Activated CD4-positive, alpha-beta T cell treated with anti-CD3 and anti-CD28 coated beads, Interleukin-2, amount 10 ng/mL, durations not matched to agents 7 days and 5 days (primary cell): ENCODE results near the gene FGGY. TPM values are rescaled to one million over a fixed set of nuclear protein-coding genes. Genes with fewer than 3 reads are reported as not detected.
"Not testable (repeated sequence)": the region's sequence is repeated elsewhere in the genome, so short reads cannot be mapped to it uniquely, and the experiment has no call there.

Source experiments
- CTCF ChIA-PET: fragments of 350-600 bp; sonication (Branson Sonifier 250); formaldehyde crosslinking; loops from one replicate; lab custom pipeline; 2021; ENCODE audit warnings: antibody characterized with exemption; lab: Charles Lee
- POLR2A ChIA-PET: fragments of 350-600 bp; sonication (Branson Sonifier 250); formaldehyde crosslinking; loops from one replicate; lab custom pipeline; 2021; ENCODE audit warnings: antibody characterized with exemption; lab: Charles Lee
- DNase-seq: peaks from one replicate; pipeline ENCODE4 v3.0.0-alpha.2; 2020
- H3K27ac Mint-ChIP-seq: one replicate; pipeline ENCODE4 v1.8.0; 2021; ENCODE audit warnings: mild to moderate bottlenecking, moderate library complexity, mixed read lengths
- H3K27me3 Mint-ChIP-seq: one replicate; pipeline ENCODE4 v1.8.0; 2021; ENCODE audit warnings: mixed read lengths
- H3K36me3 Mint-ChIP-seq: one replicate; pipeline ENCODE4 v1.8.0; 2021; ENCODE audit warnings: low read depth, mixed read lengths
- H3K4me1 Mint-ChIP-seq: one replicate; pipeline ENCODE4 v1.8.0; 2021; ENCODE audit warnings: mixed read lengths
- H3K4me3 Mint-ChIP-seq: one replicate; pipeline ENCODE4 v1.8.0; 2021; ENCODE audit warnings: mild to moderate bottlenecking, moderate library complexity, mixed read lengths
- H3K9me3 Mint-ChIP-seq: one replicate; pipeline ENCODE4 v1.8.0; 2021; ENCODE audit warnings: mixed read lengths
- total RNA-seq, 2 experiments: library from RNA; stranded (reverse); gene quantifications; one replicate each; pipeline ENCODE4 v1.2.3, GENCODE V29; 2021

FGGY gene
- total RNA-seq, 2 experiments from 2014 or later, result 3.3 to 5.5 TPM

DNA sequence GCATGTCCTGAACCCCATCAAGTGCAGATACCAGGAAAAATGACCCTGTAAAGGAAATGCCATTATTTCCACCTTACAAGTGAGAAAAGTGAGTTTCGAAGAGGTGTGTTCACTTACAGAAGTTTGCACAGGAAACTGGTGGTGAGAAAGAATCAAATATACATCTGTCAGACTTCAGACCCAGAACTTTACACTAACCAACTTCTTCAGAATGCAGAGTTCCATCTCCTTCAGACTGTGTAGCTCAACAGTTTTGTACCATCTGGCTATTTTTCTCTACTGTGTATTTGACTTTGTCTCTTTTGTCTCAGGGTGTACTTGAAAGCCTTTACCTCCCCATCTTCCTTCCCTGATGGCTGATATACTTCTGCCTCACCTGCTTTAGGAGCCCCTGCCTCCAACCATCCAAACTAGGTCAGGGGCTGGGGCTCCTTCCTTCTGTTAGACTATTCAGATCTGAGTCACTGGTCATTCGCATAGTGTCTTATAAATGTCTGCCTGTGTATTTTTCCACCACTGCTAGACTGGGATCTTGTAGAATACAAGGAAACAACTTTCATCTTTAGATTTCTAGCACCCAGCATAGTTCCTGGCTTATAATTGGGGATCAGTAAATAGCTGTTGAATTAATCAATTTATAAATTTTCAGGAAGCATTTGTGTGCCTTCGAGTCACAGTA lies 247.9 kb downstream of the FGGY start:
- Mint-ChIP-seq H3K4me1 (peaks cover 10% of the 10 kb centered on the region), H3K4me3 (no peak overlapping the region), H3K36me3 (no peaks in the 10 kb centered on the region), H3K27me3 (no peaks in the 10 kb centered on the region), H3K27ac (no peak overlapping the region), H3K9me3 (no peaks in the 10 kb centered on the region)
- CTCF ChIA-PET, result no interaction called here
- POLR2A ChIA-PET, result no interaction called here
- DNase-seq, result no peak

DNA sequence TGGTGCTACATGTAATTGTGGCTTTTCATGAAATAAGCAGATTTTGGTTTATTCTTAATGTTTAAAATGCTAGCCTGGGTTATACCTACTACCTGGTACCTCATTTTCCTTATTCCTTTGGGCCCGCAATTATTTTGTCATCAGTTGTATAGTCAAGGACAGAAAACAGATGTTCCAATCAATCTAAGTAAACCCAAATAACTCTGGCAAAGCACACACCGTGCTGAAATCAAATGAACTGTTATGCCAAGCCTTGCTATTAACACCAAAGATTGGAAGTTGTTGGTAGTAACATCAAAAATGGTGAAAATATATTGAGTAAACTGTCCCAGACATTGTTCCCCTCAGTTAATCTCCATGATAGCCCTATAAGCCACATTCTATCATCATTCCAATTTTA lies 248.9 kb downstream of the FGGY start:
- ChIA-PET POLR2A (no interaction called here), CTCF (no interaction called here)
- H3K9me3 Mint-ChIP-seq, result no peaks in the 10 kb centered on the region
- H3K36me3 Mint-ChIP-seq, result no peaks in the 10 kb centered on the region
- no peaks in the 10 kb centered on the region for H3K27me3 Mint-ChIP-seq
- H3K4me1 Mint-ChIP-seq, result peaks cover 10% of the 10 kb centered on the region
- DNase-seq, result no peak
- no peak overlapping the region for H3K4me3 Mint-ChIP-seq
- no peak overlapping the region for H3K27ac Mint-ChIP-seq

DNA sequence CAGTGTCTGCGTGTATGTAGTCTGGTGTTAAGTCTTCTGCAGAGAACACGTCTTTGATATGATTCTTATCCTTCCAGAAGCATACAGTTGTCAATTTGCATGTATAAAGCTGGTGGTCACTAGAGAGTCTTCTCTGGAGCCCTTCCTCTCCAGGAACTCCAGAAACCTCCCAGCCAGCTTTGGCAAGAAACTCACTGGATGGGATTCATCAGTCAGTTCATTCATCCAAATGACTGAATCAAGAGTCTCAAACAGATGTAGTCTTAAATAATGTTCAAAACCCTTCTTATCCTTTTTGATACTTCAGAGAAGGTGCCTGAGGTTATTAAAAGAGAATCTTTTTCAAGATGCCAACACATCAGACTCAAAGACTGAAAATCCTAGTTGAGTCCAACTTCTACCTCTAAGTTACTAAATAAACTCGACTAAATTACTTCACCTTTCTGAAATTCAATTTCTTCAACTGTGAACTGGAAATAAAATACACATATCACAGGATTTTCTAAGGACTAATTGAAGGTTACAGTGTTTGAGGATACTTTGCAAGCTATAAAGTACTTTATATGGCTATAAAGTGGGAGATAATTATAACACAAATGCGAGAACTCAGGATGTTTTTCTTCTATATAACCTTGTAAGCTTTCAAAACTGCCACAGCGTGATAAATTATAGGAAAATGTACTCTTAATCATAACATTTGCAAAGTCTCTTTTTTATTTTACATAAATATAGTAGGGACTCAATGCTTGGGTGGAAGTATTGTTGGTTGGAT lies 252.4 kb downstream of the FGGY start:
- POLR2A ChIA-PET, result no interaction called here
- Mint-ChIP-seq H3K4me3 (no peak overlapping the region), H3K27me3 (no peaks in the 10 kb centered on the region), H3K36me3 (no peaks in the 10 kb centered on the region), H3K9me3 (no peaks in the 10 kb centered on the region), H3K4me1 (peaks cover 7% of the 10 kb centered on the region), H3K27ac (no peak overlapping the region)
- no peak for DNase-seq
- CTCF ChIA-PET, result no interaction called here

DNA sequence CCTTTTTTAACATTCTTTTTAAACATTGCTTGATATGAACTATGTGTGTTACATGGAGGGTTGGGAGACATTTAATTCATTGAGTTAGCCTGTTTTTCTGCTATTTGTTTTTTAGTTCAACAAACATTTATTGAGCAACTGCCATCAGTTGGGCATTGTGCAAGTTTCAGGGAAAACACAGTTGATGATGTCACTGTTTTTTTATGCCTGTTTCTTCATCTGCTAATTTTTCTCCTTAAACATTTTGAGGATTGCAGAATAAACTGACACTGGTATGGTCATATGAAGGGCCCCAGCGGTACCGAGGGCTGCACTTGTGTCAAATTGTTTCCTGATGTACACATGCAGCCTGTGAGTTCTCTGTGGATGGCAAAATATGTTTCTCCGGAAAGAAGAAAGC lies 253.0 kb downstream of the FGGY start:
- no peaks in the 10 kb centered on the region for H3K9me3 Mint-ChIP-seq
- POLR2A ChIA-PET, result no interaction called here
- DNase-seq, result no peak
- H3K27ac Mint-ChIP-seq, result no peak overlapping the region
- H3K4me3 Mint-ChIP-seq, result no peak overlapping the region
- CTCF ChIA-PET, result no interaction called here
- H3K4me1 Mint-ChIP-seq, result peaks cover under 1% of the 10 kb centered on the region
- no peaks in the 10 kb centered on the region for H3K36me3 Mint-ChIP-seq
- no peaks in the 10 kb centered on the region for H3K27me3 Mint-ChIP-seq

DNA sequence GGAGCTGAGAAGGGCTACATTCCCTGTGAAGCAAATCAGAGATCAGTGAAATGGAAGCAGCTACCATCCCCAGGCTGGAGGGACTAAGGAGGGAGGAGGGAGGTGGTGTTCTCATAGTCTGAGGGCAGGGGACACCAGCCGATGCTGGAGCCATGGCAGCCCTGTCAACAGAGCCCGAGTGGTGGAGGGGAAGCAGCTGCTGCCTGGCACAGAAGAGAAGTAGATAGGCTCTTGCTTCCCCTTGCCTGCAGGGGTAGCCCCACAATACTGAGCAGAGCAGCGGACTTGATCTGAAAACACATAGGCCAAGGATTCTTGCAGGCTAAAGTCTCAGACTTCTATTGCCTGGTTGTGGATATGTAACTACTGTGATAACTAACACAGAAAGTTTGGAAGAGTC lies 255.1 kb downstream of the FGGY start:
- H3K27me3 Mint-ChIP-seq, result no peaks in the 10 kb centered on the region
- no peak overlapping the region for H3K4me3 Mint-ChIP-seq
- H3K27ac Mint-ChIP-seq, result no peak overlapping the region
- H3K9me3 Mint-ChIP-seq, result no peaks in the 10 kb centered on the region
- no peaks in the 10 kb centered on the region for H3K36me3 Mint-ChIP-seq
- H3K4me1 Mint-ChIP-seq, result no peaks in the 10 kb centered on the region
- CTCF ChIA-PET, result interaction anchor here (0.8 to 1.5 kb wide), 3 partner anchors 13 to 29 kb away, joined by 3 to 5 read pairs (median 3); no protein-coding TSS in a partner anchor
- no peak for DNase-seq
- POLR2A ChIA-PET, result no interaction called here

DNA sequence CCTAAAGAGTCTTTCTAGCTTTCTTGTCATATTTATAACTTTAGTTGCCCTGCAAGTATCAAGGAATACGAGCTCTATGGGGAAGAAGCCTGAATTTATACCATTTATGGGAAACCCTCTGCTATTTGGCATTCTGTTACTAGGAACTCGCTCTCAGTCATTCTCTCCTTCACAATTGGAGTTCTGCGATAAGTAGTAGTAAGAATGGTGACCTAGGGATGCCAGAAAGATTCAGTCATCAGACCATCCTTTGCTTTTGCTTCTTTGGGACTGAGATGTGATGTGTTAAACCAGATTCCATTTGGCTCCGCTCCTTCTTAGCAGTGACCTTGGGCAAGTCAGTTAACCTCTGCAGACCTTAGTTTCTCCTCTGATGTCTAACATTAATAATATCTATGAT lies 256.5 kb downstream of the FGGY start:
- ChIA-PET CTCF (interaction anchor here (0.9 to 1.2 kb wide), 2 partner anchors 11 to 64 kb away, joined by 3 to 4 read pairs; no protein-coding TSS in a partner anchor), POLR2A (no interaction called here)
- no peak overlapping the region for H3K27ac Mint-ChIP-seq
- no peak for DNase-seq
- peaks cover 2% of the 10 kb centered on the region for H3K36me3 Mint-ChIP-seq
- H3K4me3 Mint-ChIP-seq, result no peak overlapping the region
- no peaks in the 10 kb centered on the region for H3K27me3 Mint-ChIP-seq
- H3K4me1 Mint-ChIP-seq, result no peaks in the 10 kb centered on the region
- peaks cover 10% of the 10 kb centered on the region for H3K9me3 Mint-ChIP-seq

DNA sequence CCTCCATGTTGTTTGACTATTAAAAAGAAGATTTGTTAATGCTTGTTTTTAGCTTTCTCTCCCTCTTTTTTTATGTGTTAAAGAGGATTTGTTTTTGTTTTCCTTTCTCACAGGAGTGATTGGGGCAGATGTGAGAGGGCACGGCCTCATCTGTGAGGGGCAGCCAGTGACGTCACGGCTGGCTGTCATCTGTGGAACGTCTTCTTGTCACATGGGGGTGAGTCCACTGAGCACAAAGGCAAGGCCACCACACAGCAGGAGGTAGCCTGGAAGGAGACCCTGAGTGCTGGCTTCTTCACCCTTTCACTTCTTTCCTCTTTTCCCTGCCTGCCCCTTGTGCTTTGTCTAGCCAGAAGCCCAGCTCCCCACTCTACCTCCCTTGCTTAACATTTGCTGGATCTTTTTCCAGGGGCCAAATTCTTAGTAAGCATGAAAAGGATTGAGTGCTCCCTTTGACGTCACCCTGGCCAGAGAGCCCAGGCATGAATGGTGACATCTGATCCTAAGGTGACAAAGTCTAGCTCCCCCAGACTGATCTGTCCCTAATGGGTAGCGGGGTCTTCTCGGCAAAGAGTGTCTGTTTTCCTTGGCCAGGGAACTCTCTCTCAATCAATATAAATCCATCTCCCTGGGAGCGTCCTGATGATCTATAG lies 257.2 kb downstream of the FGGY start:
- Mint-ChIP-seq H3K27me3 (no peaks in the 10 kb centered on the region), H3K9me3 (peaks cover 15% of the 10 kb centered on the region), H3K4me3 (no peak overlapping the region), H3K27ac (no peak overlapping the region), H3K4me1 (no peaks in the 10 kb centered on the region), H3K36me3 (peaks cover 3% of the 10 kb centered on the region)
- ChIA-PET POLR2A (no interaction called here), CTCF (no interaction called here)
- DNase-seq, result no peak

DNA sequence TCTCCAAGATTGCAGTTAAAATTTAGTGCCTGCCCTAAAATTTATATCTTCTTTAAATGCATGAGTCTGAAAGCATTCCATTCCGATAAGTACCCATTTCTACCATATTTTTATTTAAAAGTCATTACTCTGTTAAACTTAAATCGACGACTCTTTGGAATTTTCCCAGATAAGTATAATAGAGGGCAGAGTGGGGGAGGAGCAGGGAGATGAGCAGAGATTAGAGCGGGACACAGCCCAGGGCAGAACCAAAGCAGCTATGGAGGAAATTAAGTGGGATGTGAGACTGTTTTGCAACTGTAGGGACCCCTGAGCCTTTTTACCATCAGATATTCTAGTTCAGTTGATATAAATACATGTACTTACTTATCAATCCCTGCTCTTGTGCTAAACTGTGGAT lies 257.9 kb downstream of the FGGY start:
- no peak for DNase-seq
- H3K4me1 Mint-ChIP-seq, result no peaks in the 10 kb centered on the region
- H3K9me3 Mint-ChIP-seq, result peaks cover 15% of the 10 kb centered on the region
- no peak overlapping the region for H3K27ac Mint-ChIP-seq
- no peaks in the 10 kb centered on the region for H3K27me3 Mint-ChIP-seq
- CTCF ChIA-PET, result no interaction called here
- H3K36me3 Mint-ChIP-seq, result peaks cover 3% of the 10 kb centered on the region
- H3K4me3 Mint-ChIP-seq, result no peak overlapping the region
- POLR2A ChIA-PET, result no interaction called here

DNA sequence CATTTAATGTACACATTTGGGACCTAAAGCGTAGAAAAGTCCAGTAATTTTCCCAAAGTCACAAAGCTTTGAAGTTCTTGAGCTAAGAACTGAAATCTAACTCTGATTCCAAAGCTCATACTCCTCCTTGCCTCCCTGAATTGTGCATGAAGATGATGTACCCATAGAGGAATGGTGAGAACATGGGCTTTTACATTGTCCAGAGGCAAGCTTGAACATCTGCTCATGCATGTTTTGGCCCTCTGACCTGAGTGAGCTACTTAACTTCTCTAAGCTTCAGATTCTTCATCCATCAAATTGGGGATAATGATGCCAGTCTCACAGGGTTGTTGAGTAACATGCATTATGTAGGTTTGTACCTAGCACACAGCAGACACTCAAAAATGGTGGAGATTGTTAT lies 259.5 kb downstream of the FGGY start:
- POLR2A ChIA-PET, result no interaction called here
- H3K27ac Mint-ChIP-seq, result no peak overlapping the region
- DNase-seq, result no peak
- no peaks in the 10 kb centered on the region for H3K27me3 Mint-ChIP-seq
- peaks cover 9% of the 10 kb centered on the region for H3K4me1 Mint-ChIP-seq
- CTCF ChIA-PET, result no interaction called here
- no peak overlapping the region for H3K4me3 Mint-ChIP-seq
- peaks cover 18% of the 10 kb centered on the region for H3K9me3 Mint-ChIP-seq
- H3K36me3 Mint-ChIP-seq, result peaks cover 3% of the 10 kb centered on the region

DNA sequence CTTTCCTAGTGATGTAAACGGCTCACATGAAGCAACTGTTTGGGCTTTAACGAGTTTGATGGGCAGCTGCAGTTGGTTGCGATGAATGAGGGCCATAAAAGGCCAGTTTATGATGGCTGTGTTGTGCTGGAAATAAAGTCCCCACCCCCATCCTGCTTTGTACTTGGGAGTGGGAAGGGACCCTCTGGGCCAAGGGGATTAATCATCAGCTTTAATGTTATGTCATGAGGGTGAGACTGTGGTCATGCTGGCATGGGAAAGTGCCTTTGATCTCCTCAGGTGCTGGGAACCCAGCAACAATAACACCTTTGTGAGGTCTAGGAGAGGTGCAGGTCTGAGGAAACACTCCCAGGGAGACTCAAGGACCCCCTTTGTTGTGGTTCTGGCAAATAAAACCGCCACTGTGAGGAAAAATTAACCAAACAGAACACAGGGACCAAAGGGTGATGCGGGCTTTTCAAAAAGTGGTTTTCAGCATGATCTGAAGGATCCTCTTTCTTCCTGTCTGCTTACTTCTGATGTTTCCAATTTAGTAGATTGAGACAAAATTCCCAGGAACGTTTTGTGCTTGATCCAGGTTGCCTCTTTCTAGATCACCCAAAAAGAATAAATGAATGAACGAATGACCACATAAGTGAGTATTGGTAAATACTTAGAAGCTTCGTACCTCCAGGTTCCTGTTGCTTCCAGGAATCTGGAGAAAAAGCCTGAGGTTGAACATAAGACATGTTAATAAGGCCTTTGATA lies 260.1 kb downstream of the FGGY start:
- Mint-ChIP-seq H3K4me3 (no peak overlapping the region), H3K27me3 (no peaks in the 10 kb centered on the region), H3K27ac (no peak overlapping the region), H3K36me3 (peaks cover 3% of the 10 kb centered on the region), H3K4me1 (peaks cover 9% of the 10 kb centered on the region), H3K9me3 (peaks cover 18% of the 10 kb centered on the region)
- POLR2A ChIA-PET, result no interaction called here
- DNase-seq, result no peak
- CTCF ChIA-PET, result no interaction called here

DNA sequence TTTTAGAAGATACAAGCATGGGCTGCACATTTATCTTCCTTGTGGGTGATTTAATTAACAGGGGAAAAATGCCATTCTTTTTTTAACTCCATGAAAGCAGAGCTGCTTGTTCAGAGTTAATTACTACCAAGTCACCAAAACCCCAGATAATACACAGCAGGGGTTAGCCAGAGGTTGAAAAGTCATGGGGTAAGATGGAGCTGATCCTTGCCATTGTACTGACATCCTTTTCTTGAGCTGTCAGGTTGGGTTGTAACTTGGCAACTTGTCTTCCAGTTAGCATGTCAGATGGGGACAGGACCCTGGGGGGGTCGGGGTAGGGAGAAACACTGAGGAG lies 260.6 kb downstream of the FGGY start:
- H3K4me3 Mint-ChIP-seq, result no peak overlapping the region
- ChIA-PET CTCF (no interaction called here), POLR2A (no interaction called here)
- peaks cover 3% of the 10 kb centered on the region for H3K36me3 Mint-ChIP-seq
- peaks cover 9% of the 10 kb centered on the region for H3K4me1 Mint-ChIP-seq
- peaks cover 18% of the 10 kb centered on the region for H3K9me3 Mint-ChIP-seq
- no peak overlapping the region for H3K27ac Mint-ChIP-seq
- no peaks in the 10 kb centered on the region for H3K27me3 Mint-ChIP-seq
- DNase-seq, result no peak

DNA sequence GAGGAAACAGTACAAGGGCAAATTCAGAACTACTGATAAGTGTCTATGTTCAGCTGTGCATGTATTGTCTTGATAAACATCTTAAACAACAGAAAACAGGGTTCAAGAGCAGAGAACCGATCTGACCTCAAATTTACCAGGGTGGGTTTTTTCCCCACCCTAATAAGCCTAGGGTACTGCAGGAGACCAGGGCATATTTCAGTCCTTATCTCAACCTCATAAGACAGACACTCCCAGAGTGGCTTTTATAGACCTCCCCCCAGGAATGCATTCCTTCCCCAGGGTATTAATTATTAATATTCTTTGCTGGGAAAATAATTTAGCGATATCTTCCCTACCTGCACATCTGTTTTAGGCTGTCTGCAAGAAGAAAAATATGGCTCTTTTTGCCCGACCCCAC lies 261.7 kb downstream of the FGGY start:
- H3K27ac Mint-ChIP-seq, H3K4me1 Mint-ChIP-seq, H3K36me3 Mint-ChIP-seq, CTCF ChIA-PET, POLR2A ChIA-PET, DNase-seq, H3K27me3 Mint-ChIP-seq, H3K4me3 Mint-ChIP-seq: not testable (repeated sequence)
- H3K9me3 Mint-ChIP-seq, result peaks cover 18% of the 10 kb centered on the region
